HFFc6 (cell line): Measurements from ENCODE around the gene VGLL4. TPM values are rescaled to one million over a fixed set of nuclear protein-coding genes. Genes with fewer than 3 reads are reported as not detected.

ENCODE experiments used
- DNase-seq: peaks from one replicate; pipeline ENCODE4 v3.0.0-alpha.2; 2018
- H3K27ac Mint-ChIP-seq: 2 replicates; pipeline ENCODE4 v1.8.0; 2020; ENCODE audit warnings: mild to moderate bottlenecking, mixed read lengths
- H3K27me3 Mint-ChIP-seq: 2 replicates; pipeline ENCODE4 v1.8.0; 2021; ENCODE audit warnings: mild to moderate bottlenecking, moderate library complexity, mixed read lengths; ENCODE audit not compliant: insufficient read depth
- H3K36me3 Mint-ChIP-seq: 2 replicates; pipeline ENCODE4 v1.8.0; 2021; ENCODE audit warnings: low read depth, mixed read lengths
- H3K4me1 Mint-ChIP-seq: 2 replicates; pipeline ENCODE4 v1.8.0; 2020; ENCODE audit warnings: low read depth, mixed read lengths
- H3K4me3 Mint-ChIP-seq: 2 replicates; pipeline ENCODE4 v1.8.0; 2020; ENCODE audit warnings: mild to moderate bottlenecking, moderate library complexity, mixed read lengths
- H3K9me3 Mint-ChIP-seq: 2 replicates; pipeline ENCODE4 v1.8.0; 2020; ENCODE audit warnings: mild to moderate bottlenecking, mixed read lengths
- CTCF ChIP-seq: fragments of 200-600 bp; sonication (generic); IDR thresholded peaks from 2 replicates; pipeline ENCODE4 v1.5.0; 2021; ENCODE audit warnings: antibody characterized with exemption, mild to moderate bottlenecking
- total RNA-seq, 6 experiments: library from RNA; stranded (reverse); fragmentation: NEBNext Ultra II Directional; extraction: Animal tissue kit (Norgen Biotek cat#: 25700); gene quantifications; 2 replicates in 1 of 6; 3 replicates in 5 of 6; pipeline ENCODE4 v1.2.3, GENCODE V29; 2021

VGLL4 gene
- total RNA-seq, 6 experiments from 2014 or later, result 31.6 to 42.2 (median 33.8) TPM

GRCh38 chr3:11625376-11626083, 18.2 kb downstream of the VGLL4 start:
- no peak for TF ChIP-seq CTCF
- Mint-ChIP-seq H3K4me3 (no peak overlapping the region), H3K4me1 (peaks cover 90% of the 10 kb centered on the region), H3K27me3 (peaks cover 1% of the 10 kb centered on the region), H3K9me3 (peaks cover 8% of the 10 kb centered on the region), H3K36me3 (peaks cover 43% of the 10 kb centered on the region), H3K27ac (no peak overlapping the region; the same call in 1 of the 2 replicates)
- DNase-seq, result no peak

- peak overlapping the region; percentile 33; the same call in 1 of the 2 replicates for H3K4me3 Mint-ChIP-seq
- H3K27ac Mint-ChIP-seq, result peak overlapping the region; percentile 82
- TF ChIP-seq CTCF, result no peak
- H3K27me3 Mint-ChIP-seq, result peaks cover 1% of the 10 kb centered on the region
- H3K4me1 Mint-ChIP-seq, result peaks cover 92% of the 10 kb centered on the region
- H3K36me3 Mint-ChIP-seq, result peaks cover 40% of the 10 kb centered on the region
- no peak for DNase-seq
- peaks cover 8% of the 10 kb centered on the region for H3K9me3 Mint-ChIP-seq
Measured at GRCh38 chr3:11624704-11625375, 18.9 kb downstream of the VGLL4 start.

GRCh38 chr3:11624161-11624560, 19.6 kb downstream of the VGLL4 start:
- DNase-seq, result peak; percentile 26
- Mint-ChIP-seq H3K27me3 (peaks cover 1% of the 10 kb centered on the region), H3K9me3 (peaks cover 8% of the 10 kb centered on the region), H3K4me1 (peaks cover 92% of the 10 kb centered on the region), H3K4me3 (no peak overlapping the region), H3K27ac (peak overlapping the region; percentile 82), H3K36me3 (peaks cover 41% of the 10 kb centered on the region)
- no peak for TF ChIP-seq CTCF

- Mint-ChIP-seq H3K4me1 (peaks cover 93% of the 10 kb centered on the region), H3K9me3 (peaks cover 8% of the 10 kb centered on the region), H3K36me3 (peaks cover 44% of the 10 kb centered on the region), H3K4me3 (no peak overlapping the region), H3K27ac (0 out of 2 replicates have a peak overlapping the region, but pooled peaks have one; percentile 42), H3K27me3 (peaks cover 1% of the 10 kb centered on the region)
- no peak for DNase-seq
- TF ChIP-seq CTCF, result no peak
Measured at GRCh38 chr3:11622586-11623550, 20.8 kb downstream of the VGLL4 start.

GRCh38 chr3:11621077-11621476, 22.6 kb downstream of the VGLL4 start:
- Mint-ChIP-seq H3K27me3 (peaks cover 1% of the 10 kb centered on the region), H3K4me1 (peaks cover 93% of the 10 kb centered on the region), H3K9me3 (peaks cover 8% of the 10 kb centered on the region), H3K27ac (no peak overlapping the region), H3K36me3 (peaks cover 39% of the 10 kb centered on the region), H3K4me3 (no peak overlapping the region)
- DNase-seq, result no peak
- no peak for TF ChIP-seq CTCF
